ENCODE results near the gene SEC24C. TPM values are rescaled to one million over a fixed set of nuclear protein-coding genes. Genes with fewer than 3 reads are reported as not detected.

SEC24C gene
- total and polyA plus RNA-seq, 2 of the 4 experiments (the other 2 are of a cell fraction), result 74.2 to 88.9 TPM

DNA sequence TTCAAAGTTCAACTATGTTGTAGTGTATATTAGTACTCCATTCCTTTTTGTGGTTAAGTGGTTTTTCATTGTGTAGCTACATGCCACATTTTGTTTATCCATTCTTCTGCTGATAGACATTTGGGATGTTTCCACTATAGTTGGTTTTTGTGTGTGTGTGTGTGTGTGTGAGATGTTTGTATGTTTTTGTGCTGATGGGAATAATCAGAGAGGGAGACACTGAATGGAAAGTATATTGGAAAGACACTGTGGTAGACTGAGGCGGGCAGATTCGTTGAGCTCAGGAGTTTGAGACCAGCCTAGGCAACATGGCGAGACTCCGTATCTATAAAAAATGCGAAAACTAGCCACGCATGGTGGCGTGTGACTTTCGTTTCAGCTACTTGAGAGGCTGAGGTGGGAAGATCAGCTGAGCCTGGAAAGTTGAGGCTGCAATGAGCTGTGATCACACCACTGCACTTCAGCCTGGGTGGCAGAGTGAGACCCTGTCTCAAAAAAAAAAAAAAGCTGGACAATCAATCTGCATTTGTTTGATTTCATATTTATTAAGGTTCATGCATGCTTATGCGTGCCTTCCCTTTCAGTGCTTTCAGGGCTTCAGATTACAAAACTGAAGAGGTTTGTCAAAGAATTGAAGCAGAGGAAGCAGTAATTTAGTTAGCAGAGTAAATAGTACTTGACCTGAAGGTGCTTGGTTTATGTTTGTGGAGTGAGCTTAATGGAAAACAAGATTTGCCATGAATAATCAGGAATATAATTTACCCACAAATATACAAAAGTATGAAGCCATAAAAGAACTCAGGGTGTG, 14.7 kb downstream of the SEC24C start:
- WGBS, 2 experiments (ENCODE audit: extremely low coverage in 2 of 2, insufficient read length in 1 of 2), result 100% methylated on average over 5 of the region's 9 CpGs; no CpG with 5 or more reads in 1 of the 2 experiments
- H4K91ac ChIP-seq (ENCODE audit: insufficient read depth, low read depth, low read length), result no peak overlapping the region
- H2BK5ac ChIP-seq (ENCODE audit: low read depth, low read length, poor library complexity, severe bottlenecking), result peak overlapping the region; percentile 41
- H3K9ac ChIP-seq (ENCODE audit: low read depth, low read length), result no peak overlapping the region
- H3K14ac ChIP-seq (replicated peaks; ENCODE audit: low read depth, low read length), result no peak overlapping the region
- H4K20me1 ChIP-seq (ENCODE audit: insufficient read depth, low read length), result peaks cover 44% of the 10 kb centered on the region
- CTCF ChIA-PET, result no interaction called here
- H3K4me1 ChIP-seq (ENCODE audit: control insufficient read depth, insufficient read depth, low read length), result peaks cover 11% of the 10 kb centered on the region
- dilution Hi-C loops (cut with HindIII; ENCODE audit: low sequenced_read_pairs, unreplicated experiment), result no loop called here
- H3K27ac ChIP-seq (ENCODE audit: insufficient read depth, low read length), result no peak overlapping the region
- H2AK5ac ChIP-seq (ENCODE audit: low read depth, low read length), result no peak overlapping the region
- H3K18ac ChIP-seq (ENCODE audit: low read depth, low read length), result no peak overlapping the region
- H2BK15ac ChIP-seq (ENCODE audit: low read depth, low read length), result no peak overlapping the region
- H4K5ac ChIP-seq (ENCODE audit: low read depth, low read length), result no peak overlapping the region
- H3K79me1 ChIP-seq (ENCODE audit: low read depth in 1 of 2, low read length in 2 of 2), result peaks cover 50 to 78% of the 10 kb centered on the region in 2 experiments
- intact Hi-C loops (cut with micrococcal nuclease), result no loop called here
- no peak overlapping the region for H3K4ac ChIP-seq (ENCODE audit: low read depth, low read length)
- no peak overlapping the region for H2AFZ ChIP-seq (replicated peaks; ENCODE audit: low read length, poor library complexity)
- in situ Hi-C loops (cut with MboI; ENCODE audit: low sequenced_read_pairs), result no loop called here
- no peak for DNase-seq
- peak; percentile 15; the same call in 1 of the 2 replicates for ATAC-seq (ENCODE audit: low read depth)
- H3K27me3 ChIP-seq (ENCODE audit: control insufficient read depth, insufficient read depth, low read length), result no peaks in the 10 kb centered on the region
- POLR2A ChIA-PET (ENCODE audit: unreplicated experiment), result no interaction called here
- TF ChIP-seq, protein P1, sequence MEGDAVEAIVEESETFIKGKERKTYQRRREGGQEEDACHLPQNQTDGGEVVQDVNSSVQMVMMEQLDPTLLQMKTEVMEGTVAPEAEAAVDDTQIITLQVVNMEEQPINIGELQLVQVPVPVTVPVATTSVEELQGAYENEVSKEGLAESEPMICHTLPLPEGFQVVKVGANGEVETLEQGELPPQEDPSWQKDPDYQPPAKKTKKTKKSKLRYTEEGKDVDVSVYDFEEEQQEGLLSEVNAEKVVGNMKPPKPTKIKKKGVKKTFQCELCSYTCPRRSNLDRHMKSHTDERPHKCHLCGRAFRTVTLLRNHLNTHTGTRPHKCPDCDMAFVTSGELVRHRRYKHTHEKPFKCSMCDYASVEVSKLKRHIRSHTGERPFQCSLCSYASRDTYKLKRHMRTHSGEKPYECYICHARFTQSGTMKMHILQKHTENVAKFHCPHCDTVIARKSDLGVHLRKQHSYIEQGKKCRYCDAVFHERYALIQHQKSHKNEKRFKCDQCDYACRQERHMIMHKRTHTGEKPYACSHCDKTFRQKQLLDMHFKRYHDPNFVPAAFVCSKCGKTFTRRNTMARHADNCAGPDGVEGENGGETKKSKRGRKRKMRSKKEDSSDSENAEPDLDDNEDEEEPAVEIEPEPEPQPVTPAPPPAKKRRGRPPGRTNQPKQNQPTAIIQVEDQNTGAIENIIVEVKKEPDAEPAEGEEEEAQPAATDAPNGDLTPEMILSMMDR (conservative IDR thresholded peaks at IDR 0.05; ENCODE audit: low read depth, low read length), result no peak
- TF ChIP-seq USF2 (IDR thresholded peaks at IDR 0.05; ENCODE audit: low read depth, low read length), result no peak
- TF ChIP-seq NFE2L2 (IDR thresholded peaks at IDR 0.05; ENCODE audit: low read depth, low read length), result no peak
- no peak for TF ChIP-seq POLR2A (IDR thresholded peaks at IDR 0.05; ENCODE audit: low read depth, low read length)
- TF ChIP-seq RCOR1 (IDR thresholded peaks at IDR 0.05; ENCODE audit: insufficient replicate concordance, low read length), result no peak
- TF ChIP-seq MAZ (IDR thresholded peaks at IDR 0.05; ENCODE audit: borderline replicate concordance, low read depth, low read length), result no peak
- peaks cover 21% of the 10 kb centered on the region for H3K9me1 ChIP-seq (ENCODE audit: insufficient read depth, low read length)
- H3K36me3 ChIP-seq (ENCODE audit: control insufficient read depth, insufficient read depth, low read length), result peaks cover 48% of the 10 kb centered on the region
- no peak overlapping the region for H4K8ac ChIP-seq (ENCODE audit: low read depth in 2 of 2, low read length in 2 of 2)
- H3K4me2 ChIP-seq (ENCODE audit: low read depth, low read length), result no peak overlapping the region
- no peak overlapping the region for H3K23ac ChIP-seq (ENCODE audit: low read depth, low read length)
- no peak overlapping the region for H3K56ac ChIP-seq (ENCODE audit: extremely low read depth, insufficient read depth, low read length)
- no peak overlapping the region for H2BK20ac ChIP-seq (ENCODE audit: low read depth, low read length)
- H2BK120ac ChIP-seq (ENCODE audit: low read depth, low read length), result no peak overlapping the region
- no TSS peak for BruUV-seq (replicated peaks)
- H2AK9ac ChIP-seq (replicated peaks; ENCODE audit: low read depth, low read length, poor library complexity), result no peak overlapping the region
- H3K4me3 ChIP-seq (ENCODE audit: insufficient read depth, low read depth, low read length), result no peak overlapping the region
- no peaks in the 10 kb centered on the region for H3K9me3 ChIP-seq (ENCODE audit: control insufficient read depth, insufficient read depth, low read length)

Data from IMR-90 (cell line).